UCSD-AML1 (cell line): ENCODE results near the gene ALOX12B.

Experiments used
- DNase-seq: peaks from one replicate; lab custom pipeline; 2025; ENCODE audit not compliant: unreplicated experiment; lab: John Stamatoyannopoulos, UW

Gene ALOX12B

DNA sequence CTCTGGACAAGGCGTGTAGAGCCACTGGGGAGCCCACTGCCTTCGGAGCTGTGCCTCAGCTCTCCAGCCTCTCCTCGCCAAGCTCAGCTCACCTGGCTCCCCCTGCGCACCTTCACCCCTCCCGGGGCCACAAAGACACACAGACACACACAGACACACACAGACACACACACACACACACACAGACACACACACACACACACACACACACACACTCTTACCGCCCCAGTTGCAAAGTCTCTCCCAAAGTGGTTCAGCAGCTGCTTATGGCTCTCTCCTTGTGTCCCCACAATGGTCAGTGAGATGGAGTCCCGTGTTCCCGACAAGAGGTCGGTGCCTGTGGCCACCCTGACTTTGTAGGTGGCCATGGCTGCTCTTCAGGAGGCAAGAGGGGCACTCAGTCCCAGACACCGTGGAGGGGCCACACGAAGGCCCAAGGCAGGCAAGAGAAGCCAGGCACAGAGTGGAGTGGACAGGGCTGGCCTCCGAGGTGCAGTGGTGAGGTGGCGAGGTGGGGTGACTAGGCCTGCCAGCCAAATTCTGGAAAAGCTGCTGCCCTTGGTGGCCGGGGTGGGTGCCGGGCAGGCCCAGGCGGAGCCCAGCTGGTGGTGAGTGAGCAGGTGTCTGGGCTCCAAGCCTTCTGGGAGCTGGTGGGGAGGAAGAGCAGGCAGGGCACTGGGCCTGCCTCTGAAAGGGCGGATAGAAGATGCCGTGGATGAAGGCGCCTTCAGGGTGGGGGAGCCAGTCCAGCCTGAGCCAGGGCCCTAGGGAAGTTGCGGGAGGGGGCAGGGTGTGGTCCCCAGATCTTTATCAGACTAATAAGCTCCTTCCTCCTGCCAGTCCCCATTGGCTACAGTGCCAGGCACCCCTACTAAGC lies at the start of gene ALOX12B:
Gene ALOX12B (minus strand): TSS at position 642 of the 877 bp plus-strand sequence. CDS start 274 bp downstream, at position 368.
- DNase-seq, result no peak

DNA sequence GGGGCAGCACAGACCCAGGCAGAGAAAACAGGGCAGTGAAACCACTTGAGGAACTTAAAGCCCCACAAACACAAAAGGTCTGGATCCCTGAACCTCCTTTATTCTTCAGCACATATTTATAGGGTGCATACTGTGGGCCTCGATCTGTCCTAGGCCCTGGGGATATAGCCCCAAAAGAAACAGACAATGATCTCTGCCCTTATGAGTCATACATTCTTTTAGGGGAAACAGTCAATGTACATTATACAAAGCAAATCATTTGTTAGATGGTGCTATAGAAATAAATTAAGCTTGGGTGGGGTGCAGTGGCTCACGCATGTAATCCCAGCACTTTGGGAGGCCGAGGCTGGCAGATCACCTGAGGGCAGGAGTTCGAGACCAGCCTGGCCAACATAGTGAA lies 46.4 kb upstream of the ALOX12B start:
- DNase-seq, result no peak

DNA sequence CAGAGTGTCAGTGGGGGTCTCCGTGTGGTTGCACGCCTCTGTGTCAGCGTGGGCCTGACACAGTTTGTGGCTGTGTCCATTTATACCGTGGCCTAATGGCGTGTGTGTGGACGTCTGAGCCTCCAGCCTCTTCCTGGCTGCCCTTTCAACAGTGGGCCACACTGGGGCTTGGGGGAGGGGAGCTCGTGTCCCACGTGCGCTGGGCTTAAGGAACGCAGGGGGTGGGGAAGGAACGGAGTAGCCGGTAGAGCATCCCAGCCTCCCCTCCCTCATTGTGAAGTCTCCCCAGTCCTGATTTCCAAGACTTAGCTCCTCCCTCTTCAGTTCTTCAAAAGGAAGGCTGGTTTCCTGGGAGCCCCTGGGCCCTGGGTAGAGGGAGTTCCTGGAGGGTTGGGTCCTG lies 45.9 kb upstream of the ALOX12B start:
- no peak for DNase-seq

DNA sequence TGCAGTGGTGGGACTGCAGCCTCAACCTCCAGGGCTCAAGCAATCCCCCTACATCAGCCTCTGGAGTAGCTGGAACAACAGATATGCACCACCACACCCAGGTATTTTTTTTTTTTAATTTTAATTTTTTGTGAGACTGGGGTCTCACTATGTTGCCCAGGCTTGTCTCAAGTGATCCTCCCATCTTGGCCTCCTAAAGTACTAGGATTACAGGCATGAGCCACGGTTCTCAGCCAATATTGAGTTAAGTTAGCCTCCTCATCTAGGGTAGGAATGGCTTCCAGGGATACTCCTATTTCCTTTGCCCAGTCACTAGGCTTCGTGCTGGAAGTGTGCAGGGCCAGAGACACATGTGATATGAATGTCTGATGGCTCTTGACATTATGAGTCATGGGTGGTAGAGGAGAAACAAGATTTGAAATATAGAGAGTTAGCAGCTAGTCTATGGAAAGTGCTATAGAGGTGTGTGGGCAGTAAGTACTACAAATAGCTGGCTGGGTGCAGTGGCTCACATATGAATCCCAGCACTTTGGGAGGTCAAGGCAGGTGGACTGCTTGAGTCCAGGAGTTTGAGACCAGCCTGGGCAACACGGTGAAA lies 44.4 kb upstream of the ALOX12B start:
- no peak for DNase-seq

DNA sequence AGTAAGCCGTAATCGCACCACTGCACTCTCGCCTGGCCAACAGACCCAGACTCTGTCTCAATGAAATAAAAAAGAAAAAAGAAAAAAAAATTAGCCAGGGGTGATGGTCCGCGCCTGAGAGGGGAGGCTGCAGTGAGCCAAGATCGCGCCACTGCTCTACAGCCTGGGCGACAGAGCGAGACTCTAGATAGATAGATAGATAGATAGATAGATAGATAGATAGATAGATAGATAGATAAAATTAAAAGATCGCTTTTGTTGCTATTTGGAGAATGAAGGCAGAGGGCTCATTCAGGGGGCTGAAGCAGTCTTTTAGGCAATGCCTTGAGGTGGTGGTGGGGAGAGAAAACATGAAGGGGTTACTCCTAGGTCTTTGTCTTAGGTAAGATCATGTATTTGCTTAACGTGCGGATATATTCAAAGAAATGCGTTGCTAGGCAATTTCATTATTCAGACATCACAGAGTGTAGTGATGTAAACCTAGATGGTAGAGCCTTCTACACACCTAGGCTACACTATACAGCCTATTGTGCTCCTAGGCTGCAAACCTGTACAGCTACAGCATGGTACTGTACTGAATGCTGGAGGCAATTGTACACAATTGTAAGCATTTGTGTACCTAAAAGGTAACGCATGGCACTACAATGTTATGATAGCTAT lies 40.7 kb upstream of the ALOX12B start:
- DNase-seq, result no peak

DNA sequence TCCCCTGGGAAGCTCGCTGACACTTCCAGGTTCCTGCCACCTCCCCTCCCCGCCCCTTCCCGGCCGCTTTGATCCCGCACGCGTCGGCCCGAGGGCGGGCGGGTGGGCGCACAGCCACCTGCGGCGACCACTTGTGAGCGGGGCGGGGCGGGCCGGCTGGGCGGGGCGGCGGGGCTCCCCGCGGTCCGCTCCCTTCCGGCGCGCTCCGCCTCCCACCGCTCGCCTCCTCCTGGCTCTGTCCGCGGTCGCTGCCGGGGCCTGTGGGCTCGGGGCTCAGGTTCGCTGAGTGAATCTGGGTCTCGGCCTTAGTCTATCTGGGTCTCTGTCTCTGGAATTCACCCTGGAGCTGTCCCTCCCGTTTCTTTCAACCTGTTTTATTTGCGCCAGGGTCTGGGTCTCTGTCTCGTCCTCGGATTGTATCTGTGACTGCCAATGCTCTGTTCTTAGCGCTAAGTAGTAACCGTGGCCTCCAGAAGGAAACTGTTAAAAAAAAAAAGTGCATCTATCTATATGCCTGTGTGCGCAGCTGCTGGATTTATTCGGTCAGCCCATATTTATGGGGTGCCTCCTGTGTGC lies 39.1 kb upstream of the ALOX12B start:
- DNase-seq, result peak; percentile 55

DNA sequence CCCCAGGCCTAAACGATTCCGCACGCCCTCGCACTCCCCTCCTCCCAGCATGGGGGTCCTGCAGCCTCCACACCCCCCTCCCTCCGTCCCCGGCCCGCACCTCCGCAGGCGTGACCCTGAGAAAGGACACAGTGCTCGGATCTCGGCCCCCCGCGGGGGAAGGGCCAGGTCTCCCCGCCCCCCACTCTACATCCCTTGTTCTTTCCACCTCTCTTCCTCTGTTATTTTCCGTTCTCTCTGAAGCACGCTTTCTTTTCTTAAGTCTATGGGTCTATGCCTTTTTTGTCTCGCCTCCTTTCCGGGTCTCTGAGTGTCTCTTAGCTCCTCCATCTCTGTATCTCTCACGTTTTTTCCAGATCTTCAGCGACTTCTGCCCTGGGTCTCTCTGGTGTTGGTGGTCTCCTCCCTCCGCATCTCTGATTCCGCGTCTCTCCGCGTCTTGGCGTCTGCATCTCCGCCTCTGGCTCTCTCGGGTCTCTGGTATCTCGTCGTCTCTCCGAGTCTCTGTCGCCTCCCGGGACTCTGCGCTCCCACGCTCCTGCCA lies 38.5 kb upstream of the ALOX12B start:
- no peak for DNase-seq

DNA sequence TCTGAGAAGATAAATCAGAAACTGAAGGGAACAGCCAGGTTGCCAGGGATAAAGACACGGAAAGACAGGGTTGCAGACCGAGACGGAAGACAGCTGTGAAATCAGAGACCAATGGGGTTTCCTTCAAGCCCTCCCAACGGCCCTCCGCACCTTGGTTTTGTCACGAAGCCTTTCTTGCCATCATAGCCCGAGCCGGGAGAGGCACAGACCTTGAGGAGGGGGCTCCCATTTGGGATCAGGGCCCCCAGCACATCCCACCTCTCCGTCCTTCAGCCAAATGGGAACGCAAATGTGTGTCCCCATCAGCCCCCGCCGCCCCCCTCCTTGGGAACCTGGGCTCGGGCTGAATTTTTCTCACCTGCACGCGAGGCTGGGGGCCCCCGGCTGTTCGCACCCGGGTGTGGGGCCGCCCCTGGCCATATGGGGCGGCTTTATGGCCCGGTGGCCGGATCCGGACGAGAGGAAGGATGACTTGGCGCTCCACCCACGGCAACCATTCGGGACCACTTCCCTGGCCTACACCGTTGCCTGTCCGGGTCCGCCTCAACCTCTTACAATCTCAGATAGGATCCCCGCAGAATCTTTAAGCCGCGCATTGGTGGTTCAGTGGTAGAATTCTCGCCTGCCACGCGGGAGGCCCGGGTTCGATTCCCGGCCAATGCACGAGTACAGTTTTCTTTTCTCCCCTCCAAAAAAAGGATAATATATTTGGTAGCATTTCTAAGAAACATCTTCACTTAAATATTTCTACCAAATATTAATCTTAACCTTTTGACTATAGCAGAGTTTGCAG lies 37.8 kb upstream of the ALOX12B start:
- peak; percentile 83 for DNase-seq

DNA sequence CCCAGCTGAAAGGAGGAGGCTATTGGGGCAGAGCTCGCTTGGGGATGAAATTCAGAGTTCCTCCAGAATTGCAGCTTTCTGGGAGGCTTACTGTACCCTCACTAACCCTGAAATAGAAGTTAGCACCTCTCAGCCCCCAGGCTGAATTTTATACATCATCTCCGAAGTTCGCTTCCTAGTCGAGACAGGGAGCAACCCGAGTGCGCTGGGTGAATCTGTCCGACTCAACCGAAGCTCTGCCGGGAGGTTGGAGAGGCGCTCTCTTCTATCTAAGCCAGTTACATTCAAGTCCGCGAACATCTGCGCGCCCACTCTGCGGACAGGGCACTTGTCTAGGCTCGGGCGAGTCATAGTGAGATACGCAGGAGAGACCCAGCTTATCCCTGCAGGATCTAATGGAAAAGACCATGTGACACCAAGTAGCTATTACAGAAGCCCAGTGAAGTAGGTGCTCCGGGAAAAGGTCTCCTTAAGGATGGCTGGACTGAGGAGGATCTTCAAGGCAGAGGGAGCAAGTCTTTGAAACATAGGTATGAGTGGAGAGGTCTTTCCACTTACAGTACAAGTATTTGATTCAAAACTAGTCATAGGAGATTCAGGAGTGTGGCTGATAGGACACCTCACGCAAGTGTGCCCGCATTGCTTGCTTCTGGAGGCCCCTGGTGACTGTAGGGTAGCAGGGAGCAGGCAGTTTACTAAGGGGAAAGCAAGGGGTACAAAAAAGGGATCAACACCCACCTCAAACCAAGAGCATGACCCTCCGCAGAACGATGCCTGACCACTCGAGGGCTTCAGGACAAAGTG lies 37.0 kb upstream of the ALOX12B start:
- no peak for DNase-seq

DNA sequence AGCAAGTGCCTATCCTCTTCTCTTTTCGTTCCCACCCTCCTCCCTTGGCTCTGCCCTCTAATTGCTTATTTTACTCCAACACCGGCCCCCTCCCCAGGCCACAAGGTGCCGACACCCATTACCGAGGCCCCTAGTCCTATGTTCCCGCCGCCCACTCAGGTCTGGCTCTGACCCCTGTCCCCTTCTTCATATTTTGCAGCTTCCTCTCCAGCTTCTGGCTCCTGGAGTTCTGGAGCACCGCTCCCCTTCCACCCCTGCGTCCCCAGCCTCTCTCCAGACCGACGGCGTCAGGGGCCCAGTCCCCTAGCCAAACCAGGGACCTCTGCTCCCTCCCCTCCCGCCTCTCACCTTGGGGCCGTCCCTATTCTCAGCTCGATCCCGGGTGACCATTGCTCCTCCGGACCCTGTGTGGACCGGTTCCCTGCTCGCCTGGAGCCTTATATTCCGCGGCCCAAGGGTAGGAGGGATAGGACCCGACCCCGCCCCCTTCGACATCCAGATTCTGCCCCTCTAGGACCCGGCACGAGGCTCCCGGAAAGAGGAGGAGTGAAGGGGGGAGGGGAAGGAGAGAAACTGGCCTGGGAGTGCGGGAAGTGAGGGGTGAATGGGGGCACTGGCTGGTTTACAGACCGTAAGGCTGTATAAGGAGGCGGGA lies 36.3 kb upstream of the ALOX12B start, which contains the start of gene HES7:
Gene HES7 (minus strand): TSS at position 412 of the 655 bp plus-strand sequence. CDS start 22 bp downstream, at position 390.
- DNase-seq, result no peak

DNA sequence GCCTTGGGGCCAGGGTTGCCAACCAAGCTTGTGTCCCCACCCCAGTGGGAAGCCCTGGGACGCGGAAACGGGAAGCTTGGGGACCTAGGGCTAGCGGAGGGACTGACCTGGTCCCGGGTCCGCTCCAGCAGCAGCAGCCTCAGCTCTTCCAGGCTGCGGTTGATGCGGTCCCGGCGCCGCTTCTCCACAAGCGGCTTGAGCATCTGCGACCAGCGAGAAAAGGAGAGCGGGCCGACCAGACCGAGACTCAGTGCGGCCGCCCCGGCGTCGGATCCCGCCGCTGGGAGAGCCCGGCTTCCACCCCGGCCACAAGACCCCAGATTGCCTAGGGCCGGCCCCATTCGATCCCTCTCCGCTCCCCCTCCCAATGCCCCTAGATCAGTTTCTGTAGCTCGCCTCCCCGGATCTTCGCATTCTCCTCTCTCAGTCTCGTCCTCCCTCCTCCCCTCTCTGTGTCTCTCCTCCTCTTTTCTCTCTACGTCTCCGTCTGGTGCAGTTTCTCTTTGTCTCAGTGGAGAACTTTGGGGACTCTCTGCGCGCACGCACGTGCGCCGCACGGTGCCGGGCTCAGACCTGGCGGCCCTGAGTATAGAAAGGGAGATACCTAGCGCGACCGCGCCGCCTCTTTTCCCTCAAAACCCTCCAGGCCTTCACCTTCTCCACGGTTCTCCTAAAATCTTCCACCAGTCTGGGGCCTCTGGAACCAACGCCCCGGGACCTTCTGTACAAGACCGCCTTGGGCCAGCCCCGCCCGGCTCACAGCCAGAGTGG lies 35.6 kb upstream of the ALOX12B start:
- DNase-seq, result no peak

DNA sequence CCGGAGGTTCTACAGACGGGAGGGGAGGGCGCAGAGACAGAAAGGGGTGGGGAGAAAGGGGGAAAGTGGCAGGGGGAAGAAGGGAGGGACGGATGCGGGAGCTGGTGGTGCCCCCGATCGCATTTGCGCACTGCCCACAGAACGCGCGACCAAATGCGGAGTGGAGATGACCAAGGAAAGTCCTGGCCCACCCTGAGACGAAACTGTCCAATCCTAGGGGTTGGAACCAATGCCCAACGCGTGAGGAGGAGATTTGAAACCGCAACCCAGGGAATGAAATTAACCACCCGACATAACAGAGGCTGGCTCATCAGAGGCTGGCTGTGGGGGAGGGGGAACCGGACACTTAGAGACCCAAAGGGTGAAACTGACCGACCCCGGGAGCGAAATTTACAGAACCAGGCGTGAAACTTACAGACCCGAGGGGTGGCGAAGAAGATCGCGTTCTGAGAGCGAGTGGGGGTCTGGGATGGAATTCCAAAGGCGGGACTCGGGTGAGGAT lies 35.0 kb upstream of the ALOX12B start:
- no peak for DNase-seq

DNA sequence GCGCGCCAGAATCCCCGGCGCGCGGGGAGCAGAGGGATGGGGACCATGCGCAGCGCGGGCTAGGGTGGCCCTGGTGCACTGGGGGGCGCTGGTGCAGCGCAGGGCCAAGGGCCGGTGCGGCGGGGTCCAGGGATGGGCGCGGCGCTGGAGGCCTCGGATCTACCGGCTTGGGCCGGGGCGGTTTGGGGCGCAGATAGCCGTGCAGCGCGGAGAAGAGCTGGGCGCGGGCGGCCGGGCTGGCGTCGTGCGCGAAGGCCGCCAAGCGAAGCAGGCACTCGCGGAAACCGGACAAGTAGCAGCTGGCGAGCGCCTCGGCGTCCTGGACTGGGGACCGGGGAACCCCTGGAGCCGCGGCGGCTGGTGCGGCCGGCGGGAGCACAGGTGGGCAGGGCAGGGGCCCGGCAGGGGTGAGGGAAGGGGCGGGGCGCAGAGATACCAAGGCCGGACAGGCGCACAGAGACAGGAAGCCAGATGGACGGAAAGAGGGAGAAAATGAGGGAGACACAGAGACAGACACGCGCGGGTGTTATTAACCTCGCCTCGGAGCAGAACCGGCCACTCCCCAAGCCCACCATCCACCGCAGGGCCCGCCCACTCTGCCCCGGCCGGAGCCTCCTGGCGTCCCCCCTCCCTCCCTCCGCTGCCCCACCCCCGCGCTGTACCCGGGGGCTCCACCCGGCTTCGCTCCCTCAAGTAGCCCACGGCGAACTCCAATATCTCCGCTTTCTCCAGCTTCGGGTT lies 34.3 kb upstream of the ALOX12B start:
- peak; percentile 79 for DNase-seq

DNA sequence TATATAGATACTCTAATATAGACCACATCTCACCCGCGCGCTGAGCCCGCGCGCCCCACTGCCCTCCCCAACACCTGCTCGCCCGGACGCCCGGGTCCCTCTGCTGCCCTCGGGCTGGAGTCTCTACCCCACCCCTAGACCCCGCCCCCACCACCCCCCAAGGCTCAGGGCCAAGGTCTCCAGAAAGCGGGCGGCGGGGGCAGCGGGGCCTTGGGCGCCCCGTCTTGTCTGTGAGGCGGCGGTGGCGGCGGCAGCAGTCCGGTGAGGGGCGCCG lies 33.8 kb upstream of the ALOX12B start:
- DNase-seq, result no peak

DNA sequence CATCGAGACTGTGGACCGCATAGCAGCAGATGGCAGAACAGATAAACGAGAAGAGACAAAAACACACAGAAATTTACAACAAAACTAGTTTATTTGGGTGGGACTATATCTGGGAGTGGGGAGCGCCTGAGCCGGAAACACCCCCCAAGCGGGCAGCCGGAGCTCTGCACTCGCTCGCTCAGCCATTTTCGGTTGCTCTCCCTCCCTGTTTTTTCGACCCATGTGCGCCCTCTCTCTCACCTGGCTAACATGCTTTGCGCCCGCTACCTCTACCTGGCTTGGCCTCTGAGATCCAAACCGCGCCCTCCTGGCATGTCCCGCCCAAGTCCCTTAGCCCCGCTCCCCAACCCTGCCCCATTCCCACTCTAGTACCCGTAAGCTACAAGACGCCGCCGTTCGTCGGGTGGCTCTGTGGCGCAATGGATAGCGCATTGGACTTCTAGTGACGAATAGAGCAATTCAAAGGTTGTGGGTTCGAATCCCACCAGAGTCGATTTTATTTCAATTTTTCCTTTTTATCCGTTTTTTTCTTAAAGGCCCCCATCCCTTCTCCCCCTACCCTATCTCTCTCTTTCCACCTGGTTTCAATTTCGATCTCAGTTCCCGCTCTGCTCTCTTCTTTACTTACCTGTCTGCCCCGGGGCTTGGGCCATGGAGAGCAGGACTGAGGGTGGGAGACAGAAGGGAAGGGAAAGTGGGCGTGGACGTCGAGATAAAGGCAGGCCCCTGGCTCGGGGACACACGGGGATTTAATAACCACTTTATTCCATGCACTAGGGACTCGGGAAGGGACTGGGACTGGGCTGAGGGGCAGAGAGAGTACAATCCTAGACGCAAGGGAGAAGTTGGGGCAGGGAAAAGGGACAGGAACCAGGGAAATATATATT lies 33.2 kb upstream of the ALOX12B start:
- DNase-seq, result peak; percentile 84

DNA sequence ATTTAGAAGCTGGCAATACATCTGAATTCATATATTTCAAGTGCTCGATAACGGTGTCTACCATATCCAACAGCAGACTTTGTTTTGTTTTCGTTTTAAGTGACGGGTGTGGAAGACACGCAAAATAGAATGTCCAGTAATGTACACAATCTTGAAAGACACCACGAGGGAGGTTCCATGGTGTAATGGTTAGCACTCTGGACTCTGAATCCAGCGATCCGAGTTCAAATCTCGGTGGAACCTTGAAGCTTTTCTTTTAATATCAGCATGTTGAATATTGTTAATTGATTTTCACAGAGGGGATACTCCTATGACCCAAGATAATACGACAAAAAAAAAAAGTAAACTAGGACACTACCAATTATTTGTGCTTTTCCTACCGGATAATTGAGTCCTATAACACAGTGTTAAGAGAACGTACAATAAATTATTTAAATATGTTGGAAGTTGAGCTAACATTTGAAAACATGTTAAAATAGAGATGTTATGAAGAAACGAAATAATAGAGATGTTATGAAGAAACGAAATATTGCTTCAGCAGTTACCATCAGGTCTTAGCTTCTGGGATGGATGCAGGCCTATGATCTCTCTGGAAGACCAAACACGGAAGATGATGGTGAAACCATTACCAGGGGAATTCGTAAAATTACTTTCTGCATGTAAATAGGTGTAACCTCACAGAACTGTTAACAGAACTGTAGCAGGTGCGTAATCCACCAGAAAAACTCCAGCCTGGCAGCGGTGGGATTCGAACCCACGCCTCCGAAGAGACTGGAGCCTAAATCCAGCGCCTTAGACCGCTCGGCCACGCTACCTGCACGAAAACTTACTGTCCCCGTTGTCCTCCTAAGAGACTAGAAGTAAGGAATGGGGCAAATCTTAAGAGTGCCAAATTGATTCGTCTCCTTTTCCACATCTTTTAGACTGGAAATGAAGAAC lies 32.3 kb upstream of the ALOX12B start:
- DNase-seq, result peak; percentile 92
